NOMO-1 treated with DMSO at 0.1 percent for 48 hours (cell line): ENCODE data around the gene FRMD5.
A peak's percentile ranks its signal among the peaks of the same experiment; 100 is the strongest.

Source experiments
- DNase-seq: peaks from one replicate; lab custom pipeline; 2025; ENCODE audit not compliant: unreplicated experiment; lab: John Stamatoyannopoulos, UW

FRMD5 gene

DNA sequence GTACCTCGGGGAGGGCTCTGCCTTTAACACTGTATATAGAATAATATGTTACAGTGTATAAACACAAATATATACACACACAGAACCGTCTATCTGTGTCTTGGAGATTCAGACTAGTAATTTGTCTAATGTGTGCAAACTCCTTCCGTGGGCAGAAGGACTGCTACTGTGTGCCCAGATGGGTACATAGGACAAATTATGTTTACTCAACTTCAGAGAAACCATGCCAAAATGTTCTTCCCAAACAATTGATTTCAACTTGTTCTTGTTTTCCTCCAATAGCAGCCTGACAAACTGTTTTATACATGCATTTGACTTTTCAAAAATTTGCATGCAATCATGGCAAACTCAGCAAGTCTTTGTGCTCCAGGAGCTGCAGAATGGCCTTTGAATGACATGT is 97.5 kb downstream of the FRMD5 start:
- no peak for DNase-seq

DNA sequence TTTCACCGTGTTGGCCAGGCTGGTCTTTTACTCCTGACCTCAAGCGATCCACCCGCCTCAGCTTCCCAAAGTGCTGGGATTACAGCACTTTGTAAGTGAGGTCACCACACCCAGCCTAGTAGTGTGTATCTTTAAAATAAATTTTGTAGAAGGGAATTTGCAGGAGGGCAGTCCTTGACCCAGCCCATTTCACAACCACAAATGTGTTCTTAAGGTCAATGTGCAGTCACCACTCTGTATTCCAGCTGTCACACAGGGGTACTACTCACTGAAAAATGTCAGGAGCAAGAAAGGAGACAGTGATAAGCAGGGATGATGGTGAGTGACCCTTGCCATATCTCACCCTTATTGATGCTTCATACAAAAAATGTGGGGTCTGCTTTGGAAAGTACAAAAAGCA is 98.5 kb downstream of the FRMD5 start:
- no peak for DNase-seq

DNA sequence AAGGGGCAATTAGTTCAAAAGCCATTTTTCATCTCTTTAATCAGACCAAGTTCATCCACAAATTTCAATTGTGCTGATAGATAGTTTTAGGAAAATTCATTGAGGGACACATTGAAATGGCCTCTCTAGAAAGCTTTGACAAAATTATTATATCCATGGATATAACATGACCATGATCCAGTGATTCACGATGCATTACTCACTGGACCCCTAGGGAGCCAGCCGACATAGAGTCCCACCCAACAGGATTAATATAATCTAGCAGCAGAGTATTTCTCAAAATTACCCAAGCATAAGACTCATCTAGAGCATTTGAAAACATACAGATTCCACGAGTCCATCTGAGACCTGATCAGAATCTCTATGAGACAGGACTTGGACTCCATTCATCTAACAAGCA is 100.3 kb downstream of the FRMD5 start:
- no peak for DNase-seq

DNA sequence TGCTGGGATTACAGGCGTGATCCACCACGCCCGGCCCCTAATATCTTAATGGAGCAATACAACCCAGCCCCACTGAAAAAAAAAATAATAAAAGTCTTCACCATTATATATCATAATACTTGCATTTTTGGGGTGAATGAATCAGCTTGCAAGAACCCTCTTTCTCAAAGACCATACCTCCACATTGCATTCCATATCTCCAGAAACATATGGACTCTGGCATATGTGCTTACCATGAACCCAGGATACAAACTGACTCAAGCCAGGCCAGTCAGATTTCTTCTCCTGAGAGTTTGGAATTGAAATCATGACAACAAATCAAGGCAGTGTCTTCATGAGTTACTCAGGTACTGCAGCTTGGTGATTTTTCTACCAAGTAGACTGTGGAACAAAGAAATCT is 101.2 kb downstream of the FRMD5 start:
- no peak for DNase-seq

DNA sequence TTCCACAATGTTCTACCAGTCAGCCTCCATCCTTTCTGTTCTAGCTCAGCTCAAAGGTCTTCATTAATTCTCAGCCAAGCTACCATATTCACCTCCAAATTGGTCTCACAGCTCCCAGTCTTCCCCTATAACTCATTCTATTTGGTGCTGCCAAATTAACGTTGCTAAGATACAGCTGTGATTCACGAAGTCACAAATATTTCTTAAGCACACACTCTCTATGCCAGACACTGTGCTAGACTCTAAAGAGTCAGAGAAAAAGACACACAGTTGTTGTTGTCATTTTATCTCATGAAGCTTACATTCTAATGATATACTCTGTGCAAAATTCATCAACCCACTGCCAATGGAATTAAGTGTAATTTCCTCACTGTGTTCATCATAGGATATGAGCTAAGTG is 102.8 kb downstream of the FRMD5 start:
- no peak for DNase-seq

DNA sequence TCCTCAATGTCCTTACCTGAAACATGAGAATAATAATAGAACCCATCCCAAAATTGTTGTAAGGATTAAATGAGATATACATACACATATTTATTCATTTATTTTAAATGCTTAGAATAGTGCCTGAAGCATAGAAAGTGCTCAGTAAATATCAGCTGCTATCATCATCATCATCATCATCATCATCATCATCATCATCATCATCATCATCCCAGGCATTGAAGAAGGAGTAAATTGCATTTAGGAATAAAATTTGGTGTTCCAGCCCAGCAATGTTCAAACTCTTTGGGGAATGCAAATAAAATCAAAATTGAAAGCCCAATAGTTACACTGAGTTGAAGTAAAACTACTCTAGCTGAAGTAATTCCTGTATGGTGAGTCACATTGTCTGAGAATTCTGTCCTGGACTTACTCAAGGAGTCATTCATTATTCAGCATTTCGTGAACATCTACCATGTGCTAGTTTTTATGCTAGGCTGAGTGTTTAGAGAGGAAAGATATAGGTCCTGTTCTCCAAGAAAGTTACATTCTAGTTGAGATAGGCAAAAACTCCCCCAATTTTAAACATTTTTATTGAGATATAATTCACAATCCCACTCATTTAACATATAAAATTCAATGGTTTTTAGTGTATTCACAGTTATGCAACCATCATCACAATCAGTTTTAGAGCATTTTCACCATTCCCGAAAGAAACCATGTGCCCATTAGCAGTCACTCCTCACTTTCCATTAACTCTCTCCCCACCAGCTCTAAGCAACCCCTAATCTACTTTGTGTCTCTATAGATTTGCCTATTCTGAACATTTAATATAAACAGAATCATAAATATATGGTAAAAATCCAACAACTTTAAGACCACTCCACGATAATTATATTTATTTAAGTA is 107.2 kb downstream of the FRMD5 start:
- no peak for DNase-seq

DNA sequence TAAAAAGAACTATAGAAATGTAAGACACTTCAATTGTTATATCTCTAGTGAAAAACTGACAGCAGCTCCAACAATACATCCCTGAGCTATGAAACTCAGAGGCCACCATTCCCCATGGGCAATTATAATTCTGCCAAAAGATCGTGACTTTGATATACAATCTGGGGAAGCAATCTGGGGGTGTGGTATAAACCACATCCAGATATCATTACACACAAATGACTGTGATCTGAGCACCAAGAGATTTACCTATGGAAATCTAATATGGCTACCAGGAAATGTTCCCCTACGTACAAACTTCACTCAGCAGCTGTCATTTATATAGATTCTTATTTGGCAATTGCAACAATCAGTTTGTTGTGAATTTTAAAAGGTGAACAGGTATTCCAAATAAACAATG is 110.3 kb downstream of the FRMD5 start:
- no peak for DNase-seq

DNA sequence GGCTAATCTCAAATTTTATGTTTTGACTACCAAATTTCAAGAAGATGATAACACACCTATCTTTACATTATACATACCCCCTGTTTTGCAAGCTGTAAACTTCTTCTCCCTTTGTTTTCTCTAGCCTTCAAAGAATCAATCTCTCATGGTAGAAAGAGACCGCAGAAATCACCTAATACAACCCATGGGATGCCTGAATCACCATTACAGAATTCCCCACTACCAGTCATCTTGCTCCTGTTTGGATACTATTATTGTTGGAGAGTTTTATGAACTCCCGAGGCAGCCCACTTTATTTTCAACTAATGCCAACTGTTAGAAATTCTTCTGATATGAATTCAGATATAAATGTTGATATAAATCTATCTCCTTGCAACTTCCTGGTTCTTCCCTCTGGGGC is 110.9 kb downstream of the FRMD5 start:
- DNase-seq: no peak

DNA sequence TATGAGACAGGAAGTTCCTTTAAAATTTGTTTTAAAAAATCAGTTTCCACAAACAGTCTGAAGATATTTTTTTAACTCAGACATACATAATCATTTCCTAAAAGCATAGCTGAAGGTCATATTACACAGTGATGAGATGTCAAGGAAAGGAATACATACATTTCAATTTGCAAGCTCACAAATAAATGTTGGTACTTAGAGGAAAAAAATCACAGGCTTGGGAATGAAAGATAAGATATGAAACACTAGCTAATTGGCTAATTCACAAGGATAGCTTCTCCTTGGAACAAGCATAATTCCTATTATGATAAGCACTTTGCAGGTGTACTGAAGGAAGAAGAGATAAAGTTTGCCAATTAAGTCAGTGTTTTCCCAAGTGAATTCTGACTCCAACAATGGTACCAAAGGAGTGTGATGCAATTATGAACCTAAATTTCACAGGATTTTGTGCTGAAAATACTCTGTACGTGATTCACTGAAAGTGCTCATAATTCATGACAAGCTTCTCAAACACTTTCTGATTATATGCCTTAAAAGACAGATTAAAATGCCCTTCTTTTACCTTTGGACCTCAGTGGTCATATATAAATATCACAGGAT is 112.4 kb downstream of the FRMD5 start:
- DNase-seq: no peak

DNA sequence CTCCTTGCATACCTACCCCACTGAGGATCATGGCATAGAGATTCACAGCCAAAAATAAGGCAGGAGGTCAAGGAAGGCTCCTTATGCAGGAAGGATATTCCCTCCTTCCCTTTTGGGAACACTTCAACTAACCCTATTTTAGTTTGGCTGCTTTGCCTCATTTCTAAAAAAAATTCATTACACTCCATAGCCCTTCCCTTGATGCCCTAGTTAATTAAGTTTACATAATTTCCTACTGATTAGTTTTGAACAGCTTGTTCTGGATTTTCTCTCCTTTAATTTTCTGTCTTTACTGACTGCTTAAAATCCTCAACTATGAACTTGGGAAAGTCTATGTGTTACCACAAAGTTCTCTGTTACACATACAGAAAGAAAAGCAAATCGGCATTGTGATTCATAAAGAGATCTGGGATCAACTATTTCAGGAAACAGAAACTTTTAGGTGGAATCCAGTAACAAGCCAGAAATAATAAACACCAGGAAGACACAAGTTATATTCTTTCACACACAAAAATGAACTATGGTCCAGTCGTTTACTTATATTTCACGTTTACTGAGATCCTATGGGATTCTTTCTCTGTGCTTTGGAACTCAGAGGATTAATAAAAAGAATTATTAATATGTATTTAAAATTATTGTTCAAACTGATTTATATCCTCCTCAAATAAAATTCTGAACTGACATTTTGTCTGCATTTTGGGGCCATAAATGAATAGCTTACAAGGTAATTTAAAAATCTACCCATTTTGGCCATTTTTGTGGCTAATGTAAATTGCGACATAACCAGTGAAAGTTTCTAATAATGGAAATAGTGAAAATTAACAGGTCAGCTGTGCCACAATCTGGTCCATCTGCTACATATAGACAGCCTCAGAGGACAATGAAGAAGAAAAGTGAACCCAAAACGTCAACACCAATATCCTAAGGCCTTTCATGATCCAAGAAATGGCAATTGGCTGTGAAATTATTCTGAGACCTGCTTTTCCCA is 113.8 kb downstream of the FRMD5 start:
- no peak for DNase-seq

DNA sequence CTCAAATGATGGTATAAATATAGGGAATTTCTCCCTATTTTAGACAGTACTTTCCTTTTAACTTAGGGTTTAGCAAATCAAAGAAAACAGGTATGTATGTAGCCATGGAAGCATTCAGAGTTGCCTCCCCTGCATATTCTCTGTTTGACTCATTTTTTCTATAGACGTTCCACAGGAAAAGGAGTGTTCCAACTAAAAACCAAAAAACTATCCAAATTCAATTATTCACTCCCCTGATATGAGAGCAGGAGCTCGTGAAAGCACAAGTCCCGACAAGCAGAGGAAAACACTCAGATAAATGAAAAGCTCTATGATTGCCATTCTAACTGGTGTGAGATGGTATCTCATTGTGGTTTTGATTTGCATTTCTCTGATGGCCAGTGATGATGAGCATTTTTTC is 119.5 kb downstream of the FRMD5 start:
- no peak for DNase-seq

DNA sequence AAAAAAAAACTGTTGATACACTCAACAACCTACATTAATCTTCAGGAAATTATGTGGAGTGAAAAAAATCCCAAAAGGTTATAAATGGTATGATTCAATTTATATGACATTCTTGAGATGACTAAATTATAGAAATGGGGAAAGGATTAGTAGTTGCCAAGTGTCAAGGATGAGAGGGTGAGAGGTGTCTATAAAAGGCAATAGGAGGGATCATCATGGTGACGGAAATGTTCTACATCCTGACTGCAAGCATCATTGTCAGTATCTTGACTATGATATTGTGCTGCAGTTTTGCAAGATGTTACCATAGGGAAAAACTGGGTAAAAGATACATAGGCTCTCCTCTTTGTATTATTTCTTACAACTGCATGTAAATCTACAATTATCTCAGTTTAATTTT is 125.6 kb downstream of the FRMD5 start:
- DNase-seq: no peak

DNA sequence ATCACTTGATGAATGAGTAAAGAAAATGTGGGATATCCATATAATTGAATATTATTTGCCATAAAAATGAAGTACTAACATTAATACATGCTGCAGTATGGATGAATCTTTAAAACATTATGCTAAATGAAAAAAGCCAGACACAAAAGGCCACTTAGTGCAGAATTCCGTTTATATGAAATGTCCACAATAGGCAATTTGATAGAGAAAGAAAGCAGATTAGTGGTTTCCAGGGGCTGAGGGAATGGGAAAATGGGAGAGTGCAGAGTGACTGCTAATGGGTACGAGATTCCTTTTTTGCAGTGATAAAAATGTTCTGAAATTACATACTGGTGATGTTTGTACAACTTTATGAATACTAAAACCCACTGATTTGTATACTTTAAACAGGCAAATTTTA is 126.7 kb downstream of the FRMD5 start:
- DNase-seq: no peak

DNA sequence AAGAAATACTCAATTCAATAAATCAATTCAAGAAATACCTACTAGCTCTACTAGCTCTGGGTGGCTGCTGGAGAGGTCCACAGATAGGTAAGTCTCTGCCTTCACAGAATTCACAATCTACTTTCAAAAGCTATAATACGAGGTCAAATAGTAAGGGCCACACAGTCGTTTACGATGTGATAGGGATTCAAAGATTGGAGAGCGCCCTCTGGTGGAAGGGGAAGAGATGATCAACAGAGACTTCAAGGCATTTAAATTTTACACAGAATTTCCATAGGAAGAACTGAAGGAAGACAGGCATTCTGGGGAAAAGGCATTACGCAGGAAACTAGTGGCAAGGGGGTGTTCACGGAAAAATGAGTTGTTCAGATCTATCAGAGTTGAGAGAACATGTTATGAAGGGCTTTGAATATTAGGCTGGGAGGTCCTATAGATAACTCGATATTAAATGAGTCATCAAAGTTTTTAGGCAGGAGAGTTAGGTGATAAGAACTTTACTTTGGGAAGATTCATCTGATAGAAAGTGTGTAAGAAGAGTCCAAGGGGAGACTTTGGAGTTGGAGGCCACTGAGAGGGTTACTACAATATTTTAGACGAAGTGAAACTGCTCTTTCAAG is 128.8 kb downstream of the FRMD5 start:
- peak; percentile 70 for DNase-seq

DNA sequence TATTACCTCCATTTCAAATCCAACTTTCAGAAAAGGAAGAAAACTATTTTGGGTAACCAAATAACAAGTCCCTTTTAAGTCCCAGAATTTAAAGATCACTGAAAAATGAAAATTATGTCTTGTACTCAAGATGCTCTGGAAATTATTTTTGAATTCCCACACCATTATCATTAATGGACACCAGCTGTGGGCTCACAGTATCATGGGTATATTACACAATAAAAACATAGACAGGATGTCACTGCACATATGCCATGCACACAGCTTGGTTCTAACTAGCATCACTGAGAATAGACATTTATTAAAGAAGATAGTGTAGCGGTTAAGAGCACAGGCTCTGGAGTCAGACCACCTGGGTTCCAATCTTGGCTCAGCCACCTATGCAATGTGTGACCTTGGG is 130.4 kb downstream of the FRMD5 start:
- no peak for DNase-seq

DNA sequence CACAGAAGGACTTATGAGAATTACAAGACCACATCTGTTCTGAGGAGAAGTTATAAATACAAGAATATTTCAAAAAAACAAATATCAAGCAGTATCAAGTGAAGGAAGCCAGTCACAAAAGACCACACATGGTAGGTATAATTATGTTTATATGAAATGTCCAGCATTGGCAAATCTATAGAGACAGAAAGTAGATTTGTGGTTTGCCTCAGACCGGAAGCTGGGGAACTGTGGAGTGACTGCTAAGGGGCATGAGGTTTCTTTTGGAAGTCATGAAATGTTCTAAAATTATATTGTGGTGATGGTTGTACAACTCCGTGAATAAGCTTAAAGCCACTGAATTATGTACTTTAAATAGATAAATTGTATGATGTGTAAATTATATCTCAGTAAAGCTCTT is 136.9 kb downstream of the FRMD5 start:
- DNase-seq: peak; percentile 60

DNA sequence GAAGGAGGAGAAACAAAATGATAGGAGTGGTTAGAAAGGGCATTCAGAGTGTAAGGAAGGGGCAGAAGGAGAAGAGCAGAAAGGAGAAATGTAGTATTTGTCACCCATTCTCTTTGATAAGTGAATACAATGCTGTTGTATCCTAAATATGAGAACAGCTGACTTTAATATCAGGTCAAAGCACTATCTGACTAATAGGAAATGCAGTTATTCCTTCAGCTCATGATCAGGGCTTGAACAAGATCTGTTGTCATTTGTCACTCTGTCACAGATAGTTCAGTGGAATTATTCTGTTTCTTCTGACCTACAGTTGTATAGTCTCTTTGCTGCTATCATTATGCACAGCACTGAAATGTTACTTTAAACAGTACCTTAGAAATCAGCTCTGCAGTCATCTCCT is 149.4 kb downstream of the FRMD5 start:
- DNase-seq: no peak

DNA sequence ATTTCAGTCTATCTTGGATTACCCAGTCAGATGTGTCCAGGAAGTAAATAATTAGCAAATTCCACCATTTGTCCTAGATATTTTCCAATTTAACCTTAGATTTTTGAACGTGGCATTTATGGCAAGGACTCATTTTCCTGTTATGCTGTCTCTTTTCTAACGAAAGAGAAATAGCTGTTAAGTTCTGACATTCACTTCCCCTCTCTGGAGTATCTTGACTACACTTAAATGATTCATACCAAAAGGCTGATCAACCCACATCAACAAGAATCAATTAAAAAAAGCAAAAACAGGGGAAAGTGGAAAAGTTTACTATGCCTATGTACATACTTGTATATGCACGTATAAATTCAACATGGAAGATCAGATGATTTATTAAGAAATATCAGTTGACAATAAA is 149.9 kb downstream of the FRMD5 start:
- no peak for DNase-seq

DNA sequence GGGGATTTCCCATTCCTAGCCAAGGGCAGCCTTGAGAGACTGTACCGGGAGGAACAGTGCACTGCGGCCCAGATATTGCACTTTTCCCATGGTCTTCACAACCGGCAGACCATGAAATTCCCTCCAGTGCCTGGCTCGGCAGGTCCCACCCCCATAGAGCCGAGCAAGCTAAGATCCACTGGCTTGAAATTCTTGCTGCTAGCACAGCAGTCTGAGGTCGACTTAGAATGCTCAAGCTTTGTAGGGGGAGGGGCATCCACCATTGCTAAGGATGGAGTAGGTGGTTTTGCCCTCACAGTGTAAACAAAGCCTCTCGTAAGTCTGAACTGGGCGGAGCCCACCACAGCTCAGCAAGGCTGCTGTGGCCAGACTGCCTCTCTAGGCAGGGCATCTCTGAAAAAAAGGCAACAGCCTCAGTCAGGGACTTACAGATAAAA is 156.3 kb downstream of the FRMD5 start:
- DNase-seq: no peak

DNA sequence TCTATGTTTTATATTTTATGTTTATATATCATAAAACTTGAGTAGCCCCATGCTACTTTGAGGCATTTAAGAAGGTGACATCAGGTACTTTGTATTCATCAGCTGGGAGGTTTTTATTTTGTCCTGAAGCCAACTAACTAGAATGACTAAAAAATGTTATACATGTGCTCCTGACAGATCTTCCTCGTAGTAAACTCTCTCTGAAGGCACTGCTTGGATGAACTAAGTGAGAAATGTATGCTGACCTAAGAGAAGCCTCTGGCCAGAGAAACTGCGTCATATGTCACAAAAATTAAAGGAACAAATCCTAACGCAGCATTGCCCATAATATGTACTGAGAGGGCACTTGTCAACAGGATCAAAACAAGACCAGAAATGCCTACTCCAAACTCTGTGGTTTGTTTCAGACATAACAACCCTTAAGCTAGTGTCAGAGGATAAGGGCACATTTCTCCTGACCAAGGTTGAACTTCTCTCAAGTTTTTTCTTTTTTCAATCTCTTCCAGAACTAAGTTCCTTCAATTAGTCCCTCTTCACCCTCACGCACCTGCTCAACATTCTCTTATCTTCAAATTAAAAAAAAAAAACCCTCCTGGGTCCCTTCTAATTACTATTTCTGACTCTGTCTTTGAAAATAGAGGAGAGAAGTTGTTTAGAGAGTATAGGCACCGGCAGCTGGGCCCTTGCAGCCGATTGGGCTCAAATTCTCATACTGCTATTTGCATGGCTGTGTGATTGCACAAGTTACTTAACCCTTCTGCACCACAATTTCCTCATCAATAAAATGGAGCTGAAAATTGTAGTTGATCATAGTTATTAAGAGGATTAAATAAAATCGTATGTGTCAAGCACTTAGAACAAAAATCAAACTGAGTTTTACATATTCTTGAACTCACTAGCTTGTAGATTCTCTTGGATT is 159.0 kb downstream of the FRMD5 start:
- no peak for DNase-seq
